GM18909 (cell line): ENCODE measurements around the gene NSUN6.
"Not testable (repeated sequence)": the region's sequence is repeated elsewhere in the genome, so short reads cannot be mapped to it uniquely, and the experiment has no call there.

Experiments
- ATAC-seq: cut with Tn5 transposase; IDR thresholded peaks from one replicate; pipeline ENCODE4 v1.9.1; 2021; ENCODE audit warnings: mild to moderate bottlenecking; ENCODE audit not compliant: unreplicated experiment, poor library complexity

The NSUN6 gene

DNA sequence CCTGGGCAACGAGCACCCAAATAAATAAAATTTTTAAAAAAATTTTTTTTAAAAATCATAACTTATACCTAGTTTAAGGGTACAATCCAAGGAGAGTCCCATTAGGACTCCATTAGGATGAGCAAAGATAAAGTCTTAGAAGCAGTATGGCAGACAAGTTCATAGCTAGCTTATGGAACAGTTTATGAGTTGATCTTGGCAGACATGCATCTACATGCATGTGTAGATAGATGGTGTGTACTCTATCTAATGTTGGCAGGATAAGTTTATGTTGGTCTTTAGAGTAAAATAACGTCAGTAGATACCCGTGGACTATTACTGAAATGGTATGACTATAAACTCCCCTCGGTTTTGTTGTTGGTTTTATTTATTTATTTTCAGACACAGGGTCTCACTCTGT lies 40.2 kb downstream of the NSUN6 start:
- no peak for ATAC-seq

DNA sequence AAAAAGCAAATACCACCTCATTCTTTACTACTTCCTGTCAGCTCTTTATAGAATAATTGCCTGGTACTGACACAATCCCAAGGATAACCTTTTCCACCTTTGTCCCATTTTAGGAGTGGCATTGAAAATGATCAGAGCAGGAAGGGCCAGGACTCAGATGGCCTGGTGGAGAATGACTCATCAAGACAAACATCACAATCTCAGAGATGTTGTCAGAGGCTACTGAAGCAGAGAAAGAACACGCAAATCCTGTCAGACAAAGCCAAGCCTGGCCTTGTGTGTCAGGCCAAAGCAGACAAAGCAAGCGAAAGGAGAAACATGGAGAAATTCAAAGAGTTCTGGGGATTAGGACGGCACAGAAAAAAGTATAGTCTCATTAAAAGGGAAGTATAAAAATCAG lies 40.9 kb downstream of the NSUN6 start:
- no peak for ATAC-seq

DNA sequence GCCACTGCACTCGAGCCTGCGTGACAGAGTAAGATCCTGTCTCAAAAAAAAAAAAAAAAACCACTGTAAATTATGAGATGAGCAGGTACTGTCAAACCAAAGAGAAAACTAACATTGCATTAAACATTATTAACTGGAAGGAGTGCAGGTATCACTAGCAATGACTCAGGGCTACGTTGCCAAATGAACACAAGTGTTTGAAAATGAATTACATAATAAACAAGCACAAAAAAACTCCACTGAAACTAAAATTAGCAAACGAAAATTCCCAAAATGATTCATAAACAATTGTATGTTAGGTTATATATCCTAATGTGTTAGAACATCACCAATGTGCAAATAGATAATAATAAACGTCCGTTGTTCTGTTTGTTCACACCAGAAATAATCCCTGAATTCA lies 42.8 kb downstream of the NSUN6 start:
- no peak for ATAC-seq

DNA sequence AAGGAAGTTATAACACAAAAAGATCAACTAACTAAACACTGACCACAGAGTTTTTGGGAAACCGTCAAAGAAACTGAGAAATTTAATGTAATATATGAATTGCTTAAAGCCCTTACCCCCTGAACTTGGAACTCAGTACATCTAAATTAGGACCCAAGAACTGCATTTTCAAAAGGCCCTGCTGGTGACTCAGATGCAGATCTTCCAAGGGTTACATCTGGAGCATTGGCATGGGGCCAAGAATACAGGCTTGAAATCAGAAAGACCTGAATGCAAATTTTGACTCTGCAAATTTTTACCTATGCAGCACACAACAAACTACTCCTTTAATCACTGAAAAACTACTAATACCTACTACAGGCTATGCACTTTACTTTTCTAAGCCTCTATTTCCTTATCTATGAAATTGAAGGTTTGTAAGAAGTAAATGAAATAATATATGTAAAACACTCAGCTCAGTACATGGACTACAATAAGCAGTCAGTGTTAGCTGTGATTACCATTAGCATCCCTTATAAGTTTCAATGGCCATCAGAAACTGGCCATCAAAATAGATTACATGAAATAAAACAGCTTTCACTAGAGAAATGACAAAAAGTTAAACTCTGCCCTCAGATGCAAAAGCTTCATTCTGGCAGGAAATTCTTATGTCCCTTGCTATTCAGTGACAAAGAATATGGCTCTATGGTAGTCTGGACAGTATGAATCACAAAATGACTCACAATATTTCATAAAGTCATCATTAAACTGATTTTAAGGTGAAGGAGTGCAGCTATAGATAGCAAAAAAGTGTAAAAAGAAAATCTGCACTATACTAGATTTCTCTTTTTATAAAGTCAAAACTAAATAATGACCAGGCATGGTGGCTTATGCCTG lies 43.6 kb downstream of the NSUN6 start:
- ATAC-seq = peak; percentile 44

DNA sequence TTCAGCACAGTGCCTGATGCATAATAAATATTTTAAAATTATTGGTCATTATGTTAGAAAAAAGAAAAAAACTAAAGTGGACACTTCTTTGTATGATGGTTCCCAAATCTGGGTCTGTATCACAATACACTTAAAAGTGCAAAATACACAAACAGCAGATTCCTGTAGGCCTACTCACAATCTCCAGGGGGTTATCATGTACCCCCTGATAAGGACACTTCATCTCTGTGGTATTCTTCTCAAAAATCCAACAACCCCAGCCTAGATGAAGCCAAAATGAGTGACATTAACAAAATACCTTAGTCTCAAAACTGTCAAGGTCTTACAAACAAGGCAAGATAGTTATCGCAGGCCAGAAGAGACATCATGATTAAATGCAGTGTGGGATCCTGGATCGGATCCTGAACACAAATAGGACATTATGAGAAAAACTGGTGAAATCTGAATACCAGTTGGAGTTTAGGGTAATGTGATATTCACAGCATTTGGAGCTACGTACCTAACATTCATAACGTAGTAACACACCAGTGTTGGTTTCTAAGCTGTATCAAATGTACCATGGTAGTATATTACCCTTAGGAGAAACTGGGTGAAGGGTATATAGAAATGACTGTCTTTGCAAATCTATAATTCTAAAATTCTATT lies 45.2 kb downstream of the NSUN6 start:
- ATAC-seq = no peak

DNA sequence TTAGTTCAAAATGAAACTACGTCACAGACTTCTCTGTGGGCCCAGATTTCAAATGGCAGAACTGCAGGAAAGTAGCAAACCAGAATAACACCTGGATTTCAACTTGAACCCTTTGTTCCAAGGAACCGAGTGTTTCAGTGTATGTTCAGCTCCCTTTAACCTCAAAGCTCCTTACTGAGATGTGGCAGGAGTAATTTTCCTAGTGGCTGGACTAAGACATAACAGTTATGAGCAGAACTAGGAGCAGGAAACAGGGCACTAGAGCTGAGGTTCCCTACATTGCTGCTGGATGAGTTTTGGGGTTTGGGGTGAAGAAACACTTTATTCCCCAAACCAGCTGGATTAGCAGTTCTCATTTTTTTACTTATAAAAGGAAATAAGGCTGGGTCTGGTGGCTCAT lies 50.1 kb downstream of the NSUN6 start:
- no peak for ATAC-seq

DNA sequence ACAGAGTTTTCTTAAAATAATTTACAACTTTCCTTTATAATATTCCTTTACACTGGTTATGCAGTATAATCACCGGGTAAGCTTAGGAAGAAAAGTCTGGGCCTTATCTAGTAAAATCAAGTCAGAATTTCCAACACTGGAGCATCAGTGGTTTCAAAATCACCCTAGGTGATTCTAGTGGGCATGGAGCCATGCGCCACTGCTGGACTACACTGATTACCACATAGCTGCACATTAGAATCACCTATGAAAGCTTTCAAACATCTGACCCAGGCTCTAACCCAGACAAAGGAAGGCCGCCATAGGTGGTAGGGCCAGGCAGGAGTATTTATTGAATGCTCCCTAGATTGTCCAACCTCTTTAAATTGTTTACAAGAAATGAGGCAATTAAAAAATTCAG lies 52.0 kb downstream of the NSUN6 start:
- no peak for ATAC-seq

DNA sequence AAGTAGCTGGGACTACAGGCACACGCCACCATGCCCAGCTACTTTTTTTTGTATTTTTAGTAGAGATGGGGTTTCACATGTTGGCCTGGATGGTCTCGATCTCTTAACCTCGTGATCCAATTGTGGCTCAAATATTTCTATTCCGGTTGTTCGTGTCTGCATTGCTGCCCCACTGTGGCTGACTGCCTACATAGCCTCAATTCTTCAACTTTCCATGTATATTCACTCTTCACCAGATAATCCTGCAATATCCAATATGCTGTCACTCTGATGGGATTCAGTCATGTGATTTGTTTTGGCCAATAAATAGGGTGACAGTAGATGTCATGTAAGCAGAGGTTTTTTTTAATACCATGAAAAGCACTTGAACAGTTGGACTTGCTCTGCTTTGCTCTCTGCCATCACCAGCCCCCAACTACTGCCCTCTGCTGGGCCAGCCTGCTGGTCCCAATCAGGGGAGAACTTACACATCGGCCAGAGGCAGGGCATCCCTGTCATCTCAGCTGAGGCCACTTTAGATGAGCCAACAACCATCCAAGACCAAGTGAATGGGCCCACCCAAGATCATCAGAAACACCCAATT lies 56.7 kb downstream of the NSUN6 start:
- ATAC-seq = no peak

DNA sequence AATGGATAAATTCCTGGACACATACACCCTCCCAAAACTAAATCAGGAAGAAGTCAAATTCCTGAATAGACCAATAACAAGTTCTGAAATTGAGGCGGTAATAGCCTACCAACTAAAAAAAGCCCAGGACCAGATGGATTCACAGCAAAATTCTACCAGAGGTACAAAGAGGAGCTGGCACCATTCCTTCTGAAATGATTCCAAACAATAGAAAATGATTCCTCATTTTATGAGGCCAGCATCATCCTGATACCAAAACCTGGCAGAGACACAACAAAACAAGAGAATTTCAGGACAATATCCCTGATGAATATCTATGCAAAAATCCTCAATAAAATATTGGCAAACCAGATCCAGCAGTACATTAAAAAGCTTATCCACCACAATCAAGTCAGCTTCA lies 60.2 kb downstream of the NSUN6 start:
- ATAC-seq = not testable (repeated sequence)

DNA sequence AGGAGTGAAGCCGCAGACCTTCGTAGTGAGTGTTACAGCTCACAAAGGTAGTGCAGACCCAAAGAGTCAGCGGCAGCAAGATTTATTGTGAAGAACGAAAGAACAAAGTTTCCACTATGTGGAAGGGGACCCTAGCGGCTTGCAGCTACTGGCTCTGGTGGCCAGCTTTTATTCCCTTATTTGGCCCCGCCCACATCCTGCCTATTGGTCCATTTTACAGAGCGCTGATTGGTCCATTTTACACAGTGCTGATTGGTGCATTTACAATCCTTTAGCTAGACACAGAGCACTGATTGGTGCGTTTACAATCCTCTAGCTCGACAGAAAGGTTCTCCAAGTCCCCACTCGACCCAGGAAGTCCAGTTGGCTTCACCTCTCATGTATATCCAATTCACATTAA lies 64.8 kb downstream of the NSUN6 start:
- not testable (repeated sequence) for ATAC-seq

DNA sequence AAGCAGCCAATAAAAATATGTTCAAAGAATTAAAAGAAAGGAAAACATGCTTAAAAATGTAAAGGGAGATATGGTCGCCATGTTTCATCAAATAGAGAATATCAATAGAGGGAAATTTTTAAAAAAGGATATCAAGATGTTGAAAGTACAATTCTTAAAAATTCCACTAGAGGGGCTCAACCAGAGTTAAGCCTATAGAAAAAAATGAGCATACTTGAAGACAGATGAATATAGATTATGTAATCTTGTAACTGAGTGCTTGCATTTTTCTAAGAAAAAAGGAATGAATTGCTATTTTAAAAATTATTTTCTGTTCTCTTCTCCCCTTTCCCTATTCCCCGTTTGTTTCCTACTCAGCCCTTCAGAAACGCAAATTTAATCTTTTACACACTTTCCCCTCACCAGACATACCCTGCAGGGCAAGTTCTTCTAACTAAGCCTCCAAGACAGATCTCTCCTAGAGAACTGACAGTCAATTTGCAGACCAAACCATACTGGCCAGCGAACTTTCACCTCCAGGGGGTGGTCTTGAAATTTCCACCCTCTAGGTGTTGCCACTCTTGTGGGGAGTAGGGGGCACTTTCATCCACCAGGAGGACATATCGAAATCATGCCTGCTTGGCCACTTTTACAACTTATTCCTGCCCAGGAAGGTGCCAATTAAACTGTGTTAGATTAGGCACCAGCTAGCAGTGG lies 67.7 kb downstream of the NSUN6 start:
- no peak for ATAC-seq

DNA sequence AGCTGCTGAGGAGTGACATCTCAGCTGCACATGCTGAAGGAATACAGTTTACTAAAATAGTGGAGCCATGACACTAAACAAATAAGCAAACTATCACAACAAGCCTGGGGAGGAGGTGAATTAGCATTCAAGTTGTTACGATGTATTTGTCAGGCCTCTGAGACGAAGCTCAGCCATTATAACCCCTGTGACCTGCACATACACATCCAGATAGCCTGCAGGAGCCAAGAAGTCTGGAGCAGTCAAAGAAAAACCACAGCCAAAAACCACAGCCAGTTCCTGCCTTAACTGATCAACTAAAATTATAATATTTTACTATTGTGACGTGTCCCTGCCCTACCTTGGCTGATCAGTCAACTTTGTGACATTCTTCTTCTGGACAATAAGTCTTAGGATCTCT lies 68.6 kb downstream of the NSUN6 start:
- ATAC-seq = peak; percentile 76

DNA sequence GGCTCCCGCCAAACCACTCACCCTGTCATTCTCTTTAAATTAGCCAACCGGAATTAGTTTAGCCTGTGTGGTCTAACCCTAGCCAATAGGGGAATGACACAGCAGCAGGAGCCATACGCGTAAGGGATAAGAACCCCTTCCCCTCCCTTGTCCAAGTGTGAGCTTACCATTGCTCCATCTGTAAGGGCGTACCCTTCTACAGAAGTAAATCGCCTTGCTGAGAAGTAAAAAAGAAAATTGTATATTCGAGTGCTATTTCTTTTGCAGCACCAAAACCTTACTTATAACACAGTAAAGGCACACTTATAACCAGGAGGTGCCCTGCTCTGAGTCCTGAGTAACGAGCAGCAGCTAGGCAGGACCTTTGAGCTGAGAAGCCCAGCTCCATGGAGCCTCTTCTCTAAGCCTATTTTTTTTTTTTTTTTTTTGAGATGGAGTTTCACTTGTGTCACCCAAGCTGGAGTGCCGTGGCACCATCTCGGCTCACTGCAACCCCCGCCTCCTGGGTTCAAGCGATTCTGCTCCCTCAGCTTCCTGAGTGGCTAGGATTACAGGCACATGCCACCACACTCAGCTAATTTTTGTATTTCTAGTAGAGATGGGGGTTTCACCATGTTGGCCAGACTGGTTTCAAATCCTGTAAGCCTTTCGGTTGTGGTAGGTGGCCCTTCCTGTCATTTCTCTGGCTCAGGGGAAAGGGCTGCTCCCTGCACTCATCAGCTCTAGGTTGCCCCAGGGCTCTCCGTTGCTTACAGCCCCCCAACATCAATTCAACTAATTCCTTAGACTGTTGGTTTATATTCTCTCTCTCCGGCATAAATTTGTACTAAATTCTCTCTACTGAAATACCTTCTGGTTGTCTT lies 73.3 kb downstream of the NSUN6 start:
- ATAC-seq = no peak

DNA sequence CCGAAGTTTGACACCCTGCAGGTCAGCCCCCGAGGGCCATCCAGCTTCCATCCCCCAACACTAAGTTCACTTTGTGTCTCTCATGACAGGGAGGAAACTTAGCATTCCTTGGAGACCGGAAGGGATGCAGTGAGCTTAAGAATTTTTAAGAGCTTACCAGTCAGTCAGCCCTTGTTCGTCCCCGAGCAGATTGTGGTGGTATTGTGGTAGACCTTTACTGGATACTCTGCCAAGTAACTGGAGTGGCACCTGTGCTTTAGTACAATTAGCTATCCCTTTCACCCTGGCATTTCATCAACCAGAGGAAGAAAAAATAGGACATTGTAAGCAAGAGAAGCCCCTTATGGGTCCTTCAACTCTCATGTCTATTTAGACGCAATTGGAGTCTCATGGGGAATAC lies 74.8 kb downstream of the NSUN6 start:
- ATAC-seq = no peak

DNA sequence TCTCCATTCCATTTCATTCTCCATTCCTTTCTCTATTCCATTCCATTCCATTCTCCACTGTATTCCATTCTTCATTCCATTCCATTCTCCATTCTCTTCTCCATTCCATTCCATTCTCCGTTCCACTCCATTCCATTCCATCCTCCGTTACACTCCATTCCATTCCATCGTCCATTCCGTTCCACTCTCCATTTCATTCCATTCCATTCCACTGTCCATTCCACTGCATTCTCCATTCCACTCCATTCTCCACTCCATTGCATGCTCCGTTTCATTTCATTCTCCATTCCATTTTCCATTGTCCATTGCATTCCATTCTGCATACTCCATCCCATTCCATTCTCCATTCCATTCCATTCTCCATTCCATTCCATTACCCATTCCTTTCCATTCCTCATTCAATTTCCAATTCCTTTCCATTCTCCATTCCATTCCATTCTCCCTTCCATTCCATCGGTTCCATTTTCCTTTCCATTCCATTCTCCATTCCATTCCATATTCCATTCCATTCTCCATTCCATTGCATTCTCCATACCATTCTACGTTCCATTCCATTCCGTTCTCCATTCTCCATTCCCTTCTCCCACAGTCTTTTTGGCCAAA lies 78.3 kb downstream of the NSUN6 start:
- ATAC-seq = no peak

DNA sequence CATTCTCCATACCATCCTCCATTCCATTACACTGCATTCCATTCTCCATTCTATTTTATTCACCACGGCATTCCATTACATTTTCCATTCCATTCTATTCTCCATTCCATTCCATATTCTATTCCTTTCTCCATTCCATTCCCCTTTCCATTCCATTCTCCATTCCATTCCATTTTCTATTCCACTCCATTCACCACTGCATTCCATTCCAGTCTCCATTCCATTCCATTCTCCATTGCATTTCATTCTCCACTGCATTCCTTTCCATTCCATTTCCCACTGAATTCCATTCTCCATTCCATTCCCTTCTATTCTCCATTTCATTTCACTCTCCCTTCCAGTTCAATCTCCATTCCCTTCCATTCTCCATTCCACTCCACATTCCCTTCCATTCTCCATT lies 79.6 kb downstream of the NSUN6 start:
- no peak for ATAC-seq

DNA sequence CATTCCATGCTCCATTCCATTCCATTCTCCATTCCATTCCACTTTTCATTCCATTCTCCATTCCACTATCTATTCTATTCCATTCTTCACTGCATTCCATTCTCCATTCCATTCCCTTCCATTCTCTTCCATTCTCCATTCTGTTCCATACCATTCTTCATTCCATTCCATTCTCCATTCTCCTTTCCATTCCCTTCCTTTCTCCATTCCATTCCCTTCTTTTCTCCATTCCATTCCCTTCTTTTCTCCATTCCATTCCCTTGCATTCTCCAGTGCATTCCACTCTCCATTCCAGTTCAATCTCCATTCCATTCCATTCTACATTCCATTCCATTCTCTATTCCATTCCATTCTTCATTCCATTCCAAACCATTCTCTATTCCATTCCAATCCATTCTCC lies 80.3 kb downstream of the NSUN6 start:
- no peak for ATAC-seq

DNA sequence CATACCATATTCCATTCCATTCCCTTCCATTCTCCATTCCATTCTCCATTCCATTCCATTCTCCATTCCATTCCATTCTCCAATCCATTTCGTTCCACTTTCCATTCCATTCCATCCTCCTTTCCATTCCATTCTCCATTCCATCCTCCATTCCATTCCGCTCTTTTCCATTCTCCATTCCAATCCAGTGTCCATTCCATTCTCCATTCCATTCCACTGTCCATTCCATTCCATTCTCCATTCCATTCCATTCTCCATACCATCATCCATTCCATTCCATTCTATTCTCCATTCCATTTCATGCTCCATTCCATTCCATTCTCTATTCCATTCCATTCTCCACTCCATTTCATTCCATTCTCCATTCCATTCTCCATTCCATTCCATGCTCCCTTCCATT lies 81.0 kb downstream of the NSUN6 start:
- not testable (repeated sequence) for ATAC-seq

DNA sequence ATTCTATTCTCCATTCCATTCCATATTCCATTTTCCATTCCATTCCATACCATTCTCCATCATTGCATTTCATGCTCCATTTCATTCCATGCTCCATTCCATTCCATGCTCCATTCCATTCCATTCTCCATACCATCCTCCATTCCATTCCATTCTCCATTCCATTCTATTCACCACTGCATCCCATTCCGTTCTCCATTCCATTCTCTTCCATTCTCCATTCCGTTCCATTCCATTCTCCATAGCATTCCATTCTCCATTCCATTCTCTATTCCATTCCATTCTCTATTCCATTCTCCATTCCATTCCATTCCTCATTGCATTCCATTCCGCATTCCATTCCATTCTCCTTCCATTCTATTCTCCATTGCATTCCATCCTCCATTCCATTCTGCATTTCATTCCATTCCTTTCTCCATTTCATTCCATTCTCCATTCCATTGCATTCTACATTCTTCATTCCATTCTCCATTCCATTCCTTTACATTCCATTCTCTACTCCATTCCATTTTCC lies 84.0 kb downstream of the NSUN6 start:
- no peak for ATAC-seq
